Effector memory CD8-positive, alpha-beta T cell (primary cell): ENCODE results near the gene RNU1-3.
"Not testable (repeated sequence)": the region's sequence is repeated elsewhere in the genome, so short reads cannot be mapped to it uniquely, and the experiment has no call there.

Experiments used
- ATAC-seq: fragments of 150-1000 bp; cut with Tn5 transposase; replicated peaks from 2 replicates; pipeline ENCODE4 v1.10.0; 2021; ENCODE audit warnings: mild to moderate bottlenecking, moderate library complexity
- DNase-seq, 3 experiments: peaks; one replicate each; pipeline ENCODE4 v3.0.0; 2021
- H3K27ac Mint-ChIP-seq, 2 donors: one replicate each; pipeline ENCODE4 v1.8.0; 2022; ENCODE audit warnings: mild to moderate bottlenecking in 2 of 2, mixed read lengths in 2 of 2, moderate library complexity in 2 of 2
- H3K27me3 Mint-ChIP-seq, 2 donors: one replicate each; pipeline ENCODE4 v1.8.0; 2022; ENCODE audit warnings: mixed read lengths in 2 of 2
- H3K36me3 Mint-ChIP-seq: one replicate; pipeline ENCODE4 v1.8.0; 2022; ENCODE audit warnings: mild to moderate bottlenecking, moderate library complexity, mixed read lengths; ENCODE audit not compliant: insufficient read depth
- H3K4me1 Mint-ChIP-seq, 2 donors: one replicate each; pipeline ENCODE4 v1.8.0; 2022; ENCODE audit warnings: low read depth in 2 of 2, mixed read lengths in 2 of 2
- H3K4me3 Mint-ChIP-seq, 2 donors: one replicate each; pipeline ENCODE4 v1.8.0; 2022; ENCODE audit warnings: mild to moderate bottlenecking in 2 of 2, mixed read lengths in 2 of 2, moderate library complexity in 2 of 2
- H3K9me3 Mint-ChIP-seq, 2 donors: one replicate each; pipeline ENCODE4 v1.8.0; 2022; ENCODE audit warnings: mixed read lengths in 2 of 2

RNU1-3 gene

DNA sequence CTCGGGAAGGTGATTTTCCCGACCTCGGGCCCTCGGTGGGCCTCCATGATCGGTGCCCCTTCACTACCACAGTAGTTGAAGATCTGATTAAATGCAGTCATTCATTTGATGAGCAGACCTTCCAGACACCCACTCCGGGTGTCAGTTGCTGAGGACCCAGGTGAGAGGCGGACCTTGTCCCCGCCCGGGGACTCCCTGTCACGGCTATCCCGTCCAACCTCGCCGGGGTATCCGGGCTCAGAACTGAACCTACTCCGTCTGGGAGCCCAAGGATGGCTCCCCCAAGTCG is 22.6 kb downstream of the RNU1-3 start:
- Mint-ChIP-seq H3K27ac (no peak overlapping the region), H3K4me1 (no peaks in the 10 kb centered on the region), H3K9me3 (no peaks in the 10 kb centered on the region), H3K4me3 (no peak overlapping the region), H3K36me3 (no peaks in the 10 kb centered on the region), H3K27me3 (no peaks in the 10 kb centered on the region)
- ATAC-seq (peak; percentile 42), DNase-seq (no peak)

DNA sequence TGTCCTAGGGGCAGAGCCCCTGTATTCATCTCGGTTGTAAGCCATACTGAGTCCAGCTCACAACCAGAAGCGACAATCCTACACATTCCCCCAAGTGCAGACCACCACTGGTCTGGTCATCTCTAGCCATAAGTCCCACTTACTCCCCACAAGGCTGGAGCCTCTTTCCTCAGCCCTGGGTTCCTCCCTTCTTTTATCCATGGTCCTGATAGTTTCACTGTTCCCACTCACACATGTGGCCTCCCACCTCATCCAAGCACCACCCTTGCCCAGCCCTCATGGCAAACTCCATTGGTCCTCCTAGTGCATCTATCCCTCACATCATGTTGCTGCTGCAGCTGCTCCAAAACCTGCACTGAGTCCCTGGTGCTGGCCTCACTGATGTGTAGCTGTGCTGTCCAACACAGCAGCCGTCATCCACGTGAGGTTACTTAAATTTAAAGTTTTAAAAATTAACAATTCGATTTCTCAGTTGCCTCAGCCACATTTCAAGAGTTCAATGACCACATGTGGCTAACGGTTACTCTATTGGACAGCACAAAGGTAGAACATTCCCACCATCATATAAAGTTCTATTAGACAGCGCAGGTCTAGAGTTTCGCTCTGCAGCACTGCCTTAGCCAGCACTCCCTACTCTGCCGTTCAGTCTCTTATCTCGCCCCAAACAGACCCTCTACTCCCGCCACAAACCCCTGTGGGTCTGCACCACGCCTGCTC is 23.1 kb downstream of the RNU1-3 start:
- not testable (repeated sequence) for H3K4me3 Mint-ChIP-seq, H3K27ac Mint-ChIP-seq, H3K9me3 Mint-ChIP-seq, DNase-seq, H3K36me3 Mint-ChIP-seq, H3K27me3 Mint-ChIP-seq, H3K4me1 Mint-ChIP-seq
- peak; percentile 3 for ATAC-seq

DNA sequence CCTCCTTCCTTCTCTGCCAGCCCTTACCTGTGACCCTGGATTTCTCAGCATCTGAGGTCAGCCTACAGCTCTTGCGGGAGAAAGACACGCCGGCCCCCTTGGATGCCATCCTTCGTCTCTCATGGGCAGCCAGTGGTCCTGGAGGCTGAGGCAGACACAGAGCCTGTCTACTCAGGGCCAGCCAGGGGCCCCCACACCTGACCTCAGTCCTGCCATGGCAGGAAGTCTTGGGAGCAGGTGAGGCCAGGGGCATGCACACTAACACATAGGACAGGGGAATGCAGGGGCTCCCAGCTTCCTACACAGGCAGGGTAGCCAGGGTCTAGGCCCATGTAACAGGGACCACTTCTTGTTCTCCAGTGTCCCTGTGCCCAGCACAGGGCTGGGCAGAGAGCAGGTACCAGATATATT is 23.7 kb downstream of the RNU1-3 start:
- H3K4me3 Mint-ChIP-seq, ATAC-seq, H3K4me1 Mint-ChIP-seq, H3K27me3 Mint-ChIP-seq, H3K36me3 Mint-ChIP-seq, H3K9me3 Mint-ChIP-seq, H3K27ac Mint-ChIP-seq: not testable (repeated sequence)
- peak in 1 of 3 experiments; percentile 12 for DNase-seq

DNA sequence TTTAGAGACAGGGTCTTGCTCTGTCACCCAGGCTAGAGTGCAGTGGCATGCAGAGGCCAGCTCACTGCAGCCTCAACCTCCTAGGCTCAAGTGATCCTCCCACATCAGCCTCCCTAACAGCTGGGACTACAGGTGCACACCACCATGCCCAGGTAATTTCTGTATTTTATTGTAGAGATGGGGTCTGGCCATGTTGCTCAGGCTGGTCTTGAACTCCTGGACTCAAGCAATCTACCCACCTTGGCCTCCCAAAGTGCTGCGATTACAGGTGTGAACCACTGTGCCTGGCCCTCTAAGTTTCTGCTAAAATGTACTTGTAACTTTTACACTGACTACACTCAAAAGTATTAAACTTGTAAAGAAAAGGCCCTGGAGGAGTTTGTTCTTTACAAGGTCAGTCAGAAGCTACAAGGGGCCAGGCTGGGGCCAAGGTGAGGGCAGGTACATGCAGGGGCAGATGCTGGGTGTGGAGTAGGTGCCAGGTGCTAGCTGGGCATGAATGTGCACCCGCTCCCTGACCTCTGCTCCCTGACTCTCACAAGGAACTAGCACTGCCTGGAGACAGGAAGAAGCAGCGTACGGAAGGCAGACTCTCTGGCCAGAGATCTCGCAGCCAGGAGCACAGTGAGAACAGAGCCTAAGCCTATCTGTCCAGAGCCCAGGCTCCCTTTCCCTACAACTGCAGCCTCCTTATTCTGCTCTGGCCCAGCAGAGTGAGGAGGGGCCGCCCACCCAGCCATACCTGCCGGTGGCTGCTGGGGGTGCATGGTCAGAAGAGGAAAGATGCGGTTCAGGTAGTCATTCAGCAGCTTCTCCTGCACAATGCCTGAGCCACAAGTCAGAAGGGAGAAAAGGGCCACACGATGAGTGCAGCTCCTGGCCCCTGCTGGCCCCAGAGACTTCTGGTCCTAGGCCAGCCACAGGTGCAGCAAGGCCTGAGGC is 24.5 kb downstream of the RNU1-3 start:
- peak in 1 of 3 experiments; percentile 1 for DNase-seq
- not testable (repeated sequence) for H3K27me3 Mint-ChIP-seq, H3K27ac Mint-ChIP-seq, H3K9me3 Mint-ChIP-seq, H3K4me1 Mint-ChIP-seq, H3K4me3 Mint-ChIP-seq, ATAC-seq, H3K36me3 Mint-ChIP-seq

DNA sequence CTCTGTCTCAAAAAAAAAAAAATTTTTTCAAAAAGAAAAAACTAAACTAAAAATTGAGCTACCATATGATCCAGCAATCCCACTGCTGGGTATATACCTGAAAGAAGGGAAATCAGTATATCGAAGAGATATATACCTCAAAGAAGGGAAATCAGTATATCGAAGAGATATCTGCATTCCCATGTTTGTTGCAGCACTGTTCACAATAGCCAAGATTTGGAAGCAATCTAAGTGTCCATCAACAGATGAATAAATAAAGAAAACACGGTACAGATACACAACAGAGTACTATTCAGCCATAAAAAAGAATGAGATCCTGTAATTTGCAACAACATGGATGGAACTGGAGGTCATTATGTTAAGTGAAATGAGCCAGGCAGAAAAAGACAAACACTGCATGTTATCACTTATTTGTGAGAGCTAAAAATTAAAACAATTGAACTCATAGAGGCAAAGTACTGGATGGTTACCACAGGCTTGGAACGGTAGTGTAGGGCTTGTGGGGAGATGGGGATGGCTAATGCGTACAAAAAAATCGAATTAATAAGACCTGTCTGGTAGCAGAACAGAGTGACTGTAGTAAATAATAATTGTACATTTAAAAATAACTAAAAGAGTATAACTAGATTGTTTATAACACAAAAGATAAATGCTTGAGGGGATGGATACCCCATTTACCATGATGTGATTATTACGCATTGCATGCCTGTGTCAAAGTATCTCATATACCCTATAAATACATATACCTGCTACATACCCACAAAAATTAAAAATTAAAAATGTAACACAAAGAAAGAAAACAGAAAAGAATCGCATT is 25.4 kb downstream of the RNU1-3 start:
- H3K9me3 Mint-ChIP-seq, H3K4me3 Mint-ChIP-seq, H3K4me1 Mint-ChIP-seq, H3K27ac Mint-ChIP-seq, DNase-seq, ATAC-seq, H3K36me3 Mint-ChIP-seq, H3K27me3 Mint-ChIP-seq: not testable (repeated sequence)

GRCh38 chr1:16639091-16640031 is 27.4 kb downstream of the RNU1-3 start:
- DNase-seq, H3K27me3 Mint-ChIP-seq, H3K4me3 Mint-ChIP-seq, H3K9me3 Mint-ChIP-seq, H3K4me1 Mint-ChIP-seq, H3K27ac Mint-ChIP-seq, H3K36me3 Mint-ChIP-seq, ATAC-seq: not testable (repeated sequence)

- DNase-seq, H3K9me3 Mint-ChIP-seq, H3K27me3 Mint-ChIP-seq, ATAC-seq, H3K27ac Mint-ChIP-seq, H3K4me3 Mint-ChIP-seq, H3K4me1 Mint-ChIP-seq: not testable (repeated sequence)
- H3K36me3 Mint-ChIP-seq: peaks cover 20% of the 10 kb centered on the region
Observed at GRCh38 chr1:16637941-16638778, 28.6 kb downstream of the RNU1-3 start.

- H3K4me3 Mint-ChIP-seq, H3K27ac Mint-ChIP-seq, H3K9me3 Mint-ChIP-seq, ATAC-seq, H3K4me1 Mint-ChIP-seq, H3K27me3 Mint-ChIP-seq, DNase-seq: not testable (repeated sequence)
- peaks cover 35% of the 10 kb centered on the region for H3K36me3 Mint-ChIP-seq
Observed at GRCh38 chr1:16636551-16637195, 30.1 kb downstream of the RNU1-3 start.

DNA sequence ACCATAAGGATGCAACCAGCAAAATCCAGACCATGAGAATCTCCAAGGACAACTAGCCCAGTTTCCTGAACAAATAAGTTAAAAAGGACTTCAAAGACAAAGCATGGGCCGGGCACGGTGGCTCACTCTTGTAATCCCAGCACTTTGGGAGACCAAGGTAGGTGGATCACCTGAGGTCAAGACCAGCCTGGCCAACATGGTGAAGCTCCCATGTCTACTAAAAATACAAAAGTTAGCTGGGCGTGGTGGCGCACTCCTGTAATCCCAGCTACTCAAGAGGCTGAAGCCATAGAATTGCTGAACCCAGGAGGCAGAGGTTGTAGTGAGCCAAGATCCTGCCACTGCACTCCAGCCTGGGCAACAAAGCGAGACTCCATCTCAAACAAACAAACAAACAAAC is 30.8 kb downstream of the RNU1-3 start:
- not testable (repeated sequence) for H3K4me1 Mint-ChIP-seq, H3K27ac Mint-ChIP-seq, H3K4me3 Mint-ChIP-seq, DNase-seq, H3K9me3 Mint-ChIP-seq, ATAC-seq, H3K27me3 Mint-ChIP-seq
- H3K36me3 Mint-ChIP-seq: peaks cover 40% of the 10 kb centered on the region

GRCh38 chr1:16633540-16634282 is 33.0 kb downstream of the RNU1-3 start:
- Mint-ChIP-seq H3K4me1 (peaks cover 0 to 20% of the 10 kb centered on the region in 2 donors), H3K36me3 (peaks cover 61% of the 10 kb centered on the region), H3K27ac (peak overlapping the region in 1 of 2 donors; percentile 90)
- H3K27me3 Mint-ChIP-seq, DNase-seq, ATAC-seq, H3K9me3 Mint-ChIP-seq, H3K4me3 Mint-ChIP-seq: not testable (repeated sequence)

DNA sequence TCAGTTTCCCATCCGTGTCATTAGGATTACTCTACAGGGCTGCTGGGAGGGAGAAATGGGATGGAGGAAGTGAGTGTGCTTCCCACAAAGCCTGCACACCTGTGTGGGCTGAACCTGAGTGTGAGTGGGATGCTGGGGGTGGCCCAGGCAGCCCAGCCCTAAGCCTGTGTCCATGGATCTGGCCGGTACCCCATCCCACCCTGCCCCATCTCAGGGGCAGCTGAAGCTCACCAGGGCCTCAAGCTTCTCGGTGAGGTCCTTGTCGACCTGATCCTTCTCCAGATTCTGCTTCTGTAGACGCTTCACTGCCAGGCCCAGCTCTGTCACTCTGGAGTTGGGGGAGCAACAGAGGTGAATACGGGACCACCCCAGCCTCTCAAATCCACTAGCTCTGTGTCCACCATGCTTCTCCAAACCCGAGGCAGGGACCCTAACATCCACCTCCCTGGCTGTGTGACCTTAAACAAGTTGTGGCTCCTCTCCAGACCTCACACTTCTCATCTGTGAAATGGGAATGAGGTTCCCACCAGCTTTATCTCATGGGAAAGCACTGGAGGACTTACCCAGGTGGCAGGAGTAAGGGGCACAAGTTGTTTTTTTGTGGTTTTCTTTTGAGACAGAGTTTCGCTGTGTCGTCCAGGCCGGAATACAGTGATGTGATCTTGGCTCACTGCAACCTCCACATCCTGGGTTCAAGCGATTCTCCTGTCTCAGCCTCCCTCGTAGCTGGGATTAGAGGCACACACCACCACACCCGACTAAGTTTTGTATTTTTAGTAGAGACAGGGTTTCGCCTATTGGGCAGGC is 34.5 kb downstream of the RNU1-3 start:
- H3K9me3 Mint-ChIP-seq, H3K27me3 Mint-ChIP-seq, ATAC-seq, DNase-seq, H3K4me3 Mint-ChIP-seq: not testable (repeated sequence)
- Mint-ChIP-seq H3K36me3 (peaks cover 71% of the 10 kb centered on the region), H3K4me1 (peaks cover 0 to 22% of the 10 kb centered on the region in 2 donors), H3K27ac (peak overlapping the region in 1 of 2 donors; percentile 65)
